Liver (tissue), 9 donors: Measurements from ENCODE around the gene ISM2. TPM values are rescaled to one million over a fixed set of nuclear protein-coding genes. Genes with fewer than 3 reads are reported as not detected.

Source experiments
- DNase-seq: peaks from one replicate; pipeline ENCODE4 v3.0.0-alpha.2; 2017; ENCODE audit warnings: low spot score
- H3K27ac ChIP-seq, 2 donors: one replicate each; pipeline ENCODE4 v1.7.0; 2013; ENCODE audit warnings: inconsistent platforms in 2 of 2, low read length in 2 of 2, control low read depth in 1 of 2, low read depth in 1 of 2, mild to moderate bottlenecking in 1 of 2
- H3K27me3 ChIP-seq, 4 donors: one replicate each; pipeline versions ENCODE4 v1.6.1 to v1.7.0; 2013; ENCODE audit warnings: low read length in 3 of 4, inconsistent platforms in 1 of 4, mild to moderate bottlenecking in 1 of 4, moderate library complexity in 1 of 4; ENCODE audit not compliant: control insufficient read depth in 4 of 4, insufficient read depth in 4 of 4
- H3K36me3 ChIP-seq, 4 donors: one replicate each; pipeline versions ENCODE4 v1.6.1 to v1.7.0; 2013; ENCODE audit warnings: low read length in 3 of 4, mild to moderate bottlenecking in 3 of 4, low read depth in 1 of 4, moderate library complexity in 1 of 4; ENCODE audit not compliant: control insufficient read depth in 4 of 4, insufficient read depth in 3 of 4
- H3K4me1 ChIP-seq, 4 donors: one replicate each; pipeline versions ENCODE4 v1.6.1 to v1.7.0; 2013; ENCODE audit warnings: low read length in 3 of 4, mild to moderate bottlenecking in 3 of 4, moderate library complexity in 1 of 4; ENCODE audit not compliant: control insufficient read depth in 4 of 4, insufficient read depth in 4 of 4
- H3K4me3 ChIP-seq, 3 donors: one replicate each; pipeline versions ENCODE4 v1.6.1 to v1.7.0; 2013; ENCODE audit warnings: low read length in 3 of 3, control low read depth in 1 of 3, low read depth in 1 of 3, mild to moderate bottlenecking in 1 of 3
- H3K9ac ChIP-seq, 2 donors: one replicate each; pipeline ENCODE4 v1.7.0; 2013; ENCODE audit warnings: low read length in 2 of 2, mild to moderate bottlenecking in 2 of 2, moderate library complexity in 2 of 2, control low read depth in 1 of 2, low read depth in 1 of 2
- H3K9me3 ChIP-seq, 4 donors: one replicate each; pipeline versions ENCODE4 v1.6.1 to v1.7.0; 2013; ENCODE audit warnings: low read length in 3 of 4; ENCODE audit not compliant: control insufficient read depth in 4 of 4
- ATF3 ChIP-seq: IDR thresholded peaks from 2 replicates; pipeline ENCODE4 v1.6.1; 2016; ENCODE audit warnings: antibody characterized with exemption
- EGR1 ChIP-seq, 2 donors: IDR thresholded peaks; 2 replicates each; pipeline ENCODE4 v1.6.1; 2016 to 2018; ENCODE audit warnings: antibody characterized with exemption in 2 of 2, low read depth in 2 of 2
- FOXA1 ChIP-seq: IDR thresholded peaks from 2 replicates; pipeline ENCODE4 v1.6.1; 2016; ENCODE audit warnings: antibody characterized with exemption
- FOXA2 ChIP-seq: IDR thresholded peaks from 2 replicates; pipeline ENCODE4 v1.6.1; 2016; ENCODE audit warnings: antibody characterized with exemption
- GABPA ChIP-seq, 2 donors: IDR thresholded peaks in 1 of 2; conservative IDR thresholded peaks in 1 of 2; 2 replicates each; pipeline ENCODE4 v1.6.1; 2016; ENCODE audit warnings: antibody characterized with exemption in 2 of 2, mild to moderate bottlenecking in 1 of 2, moderate library complexity in 1 of 2
- HNF4A ChIP-seq, 2 donors: conservative IDR thresholded peaks; 2 replicates each; pipeline ENCODE4 v1.6.1; 2016; ENCODE audit warnings: antibody characterized with exemption in 2 of 2, mild to moderate bottlenecking in 2 of 2
- HNF4G ChIP-seq: IDR thresholded peaks from 2 replicates; pipeline ENCODE4 v1.6.1; 2016; ENCODE audit warnings: antibody characterized with exemption
- JUND ChIP-seq, 2 donors: IDR thresholded peaks; 2 replicates each; pipeline ENCODE4 v1.6.1; 2016; ENCODE audit warnings: antibody characterized with exemption in 2 of 2
- MAX ChIP-seq: IDR thresholded peaks from 2 replicates; pipeline ENCODE4 v1.6.1; 2016; ENCODE audit warnings: antibody characterized with exemption
- NR2F2 ChIP-seq: IDR thresholded peaks from 2 replicates; pipeline ENCODE4 v1.6.1; 2016; ENCODE audit warnings: antibody characterized with exemption
- RAD21 ChIP-seq, 2 donors: IDR thresholded peaks; 2 replicates each; pipeline ENCODE4 v1.6.1; 2016; ENCODE audit warnings: antibody characterized with exemption in 2 of 2, mild to moderate bottlenecking in 2 of 2
- RXRA ChIP-seq, 2 donors: IDR thresholded peaks; 2 replicates each; pipeline ENCODE4 v1.6.1; 2017 to 2018; ENCODE audit warnings: antibody characterized with exemption in 2 of 2, mild to moderate bottlenecking in 1 of 2
- SP1 ChIP-seq: IDR thresholded peaks from 2 replicates; pipeline ENCODE4 v1.6.1; 2018; ENCODE audit warnings: antibody characterized with exemption, mild to moderate bottlenecking
- TAF1 ChIP-seq: conservative IDR thresholded peaks from 2 replicates; pipeline ENCODE4 v1.6.1; 2016; ENCODE audit warnings: antibody characterized with exemption, mild to moderate bottlenecking
- YY1 ChIP-seq: IDR thresholded peaks from 2 replicates; pipeline ENCODE4 v1.6.1; 2016; ENCODE audit warnings: antibody characterized with exemption, mild to moderate bottlenecking
- WGBS: extraction: QIAGEN DNeasy Blood & Tissue Kit; methylation state at CpG from one replicate; pipeline ENCODE4 v1.1.7; 2013; 5-methylcytosine and 5-hydroxymethylcytosine counted together
- polyA plus RNA-seq, 2 donors: library from polyadenylated mRNA; stranded (reverse) in 1 of 2; unstranded in 1 of 2; fragments of 200-250 nt in 1 of 2; fragments of >200 nt in 1 of 2; fragmentation: Nextera tagmentation in 1 of 2; extraction: Ambion mirVana in 1 of 2; gene quantifications; one replicate each; pipeline versions ENCODE4 v1.2.1 to v1.2.3, GENCODE V29; 2013 to 2015
- total RNA-seq, 2 donors: library from RNA; depleted of rRNA; stranded (reverse); fragments of >200 nt; gene quantifications; one replicate each; pipeline ENCODE4 v1.2.3, GENCODE V29; 2014
- TF ChIP-seq, protein P1 (sequence below): IDR thresholded peaks from 2 replicates; pipeline ENCODE4 v1.6.1; 2016; ENCODE audit warnings: antibody characterized with exemption
- TF ChIP-seq, protein P2 (sequence below): fragments of 150-350 bp; IDR thresholded peaks from 2 replicates; pipeline ENCODE4 v1.5.1; 2017; ENCODE audit warnings: improper control_type of control experiment, low read depth, low read length; ENCODE audit not compliant: missing input control
- TF ChIP-seq, protein P3 (sequence below): IDR thresholded peaks from 2 replicates; pipeline ENCODE4 v1.6.1; 2016; ENCODE audit warnings: antibody characterized with exemption, mild to moderate bottlenecking
- donor health status: healthy.
- donor health status: healthy.
- donor health status: healthy.
- donor health status: healthy.
- donor health status: healthy.

Gene ISM2
- total and polyA plus RNA-seq, 4 donors, result not detected

GRCh38 chr14:77482422-77482821 lies 16.2 kb downstream of the ISM2 start:
- Histone ChIP-seq H3K4me1 (no peaks in the 10 kb centered on the region), H3K9me3 (no peaks in the 10 kb centered on the region), H3K27ac (no peak overlapping the region), H3K27me3 (no peaks in the 10 kb centered on the region), H3K4me3 (no peak overlapping the region), H3K36me3 (no peaks in the 10 kb centered on the region), H3K9ac (no peak overlapping the region)
- DNase-seq, result no peak
- TF ChIP-seq MAX (no peak), TAF1 (no peak)
- WGBS, result 91% methylated on average over 8 of the region's 8 CpGs

DNA sequence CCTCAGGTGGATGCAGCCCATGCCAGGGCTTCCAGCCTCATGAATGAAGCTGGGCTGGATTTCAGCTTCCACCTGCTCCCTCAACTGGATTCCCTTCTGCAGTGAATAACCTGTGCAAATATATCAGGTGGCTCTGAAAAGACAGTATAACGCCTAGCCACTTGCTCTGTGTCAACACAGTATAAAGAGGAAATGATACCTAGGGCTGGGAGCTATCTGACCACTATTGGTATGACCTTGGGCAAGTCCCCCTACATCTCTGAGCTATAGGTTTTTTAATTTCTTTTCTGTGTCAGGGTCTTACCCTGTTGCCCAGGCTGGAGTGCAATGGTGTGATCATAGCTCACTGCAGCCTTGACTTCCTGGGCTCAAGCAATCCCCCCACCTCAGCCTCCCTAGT lies 19.8 kb downstream of the ISM2 start:
- no peak overlapping the region for H3K4me3 ChIP-seq
- no peak overlapping the region for H3K9ac ChIP-seq
- DNase-seq, result no peak
- H3K27me3 ChIP-seq, result no peaks in the 10 kb centered on the region
- TF ChIP-seq FOXA1 (no peak), NR2F2 (no peak), MAX (no peak), GABPA (IDR thresholded peaks at IDR 0.05 in 1 of 2, conservative IDR thresholded peaks at IDR 0.05 in 1 of 2) (no peak), EGR1 (IDR thresholded peaks at IDR 0.05; ENCODE audit: low read depth in 2 of 2) (no peak), RXRA (IDR thresholded peaks at IDR 0.05) (no peak), JUND (IDR thresholded peaks at IDR 0.05) (no peak), TAF1 (no peak), YY1 (no peak), RAD21 (IDR thresholded peaks at IDR 0.05) (no peak), SP1 (no peak), FOXA2 (no peak), ATF3 (no peak), HNF4G (no peak), HNF4A (conservative IDR thresholded peaks at IDR 0.05) (no peak)
- TF ChIP-seq, protein P1, sequence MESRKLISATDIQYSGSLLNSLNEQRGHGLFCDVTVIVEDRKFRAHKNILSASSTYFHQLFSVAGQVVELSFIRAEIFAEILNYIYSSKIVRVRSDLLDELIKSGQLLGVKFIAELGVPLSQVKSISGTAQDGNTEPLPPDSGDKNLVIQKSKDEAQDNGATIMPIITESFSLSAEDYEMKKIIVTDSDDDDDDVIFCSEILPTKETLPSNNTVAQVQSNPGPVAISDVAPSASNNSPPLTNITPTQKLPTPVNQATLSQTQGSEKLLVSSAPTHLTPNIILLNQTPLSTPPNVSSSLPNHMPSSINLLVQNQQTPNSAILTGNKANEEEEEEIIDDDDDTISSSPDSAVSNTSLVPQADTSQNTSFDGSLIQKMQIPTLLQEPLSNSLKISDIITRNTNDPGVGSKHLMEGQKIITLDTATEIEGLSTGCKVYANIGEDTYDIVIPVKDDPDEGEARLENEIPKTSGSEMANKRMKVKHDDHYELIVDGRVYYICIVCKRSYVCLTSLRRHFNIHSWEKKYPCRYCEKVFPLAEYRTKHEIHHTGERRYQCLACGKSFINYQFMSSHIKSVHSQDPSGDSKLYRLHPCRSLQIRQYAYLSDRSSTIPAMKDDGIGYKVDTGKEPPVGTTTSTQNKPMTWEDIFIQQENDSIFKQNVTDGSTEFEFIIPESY, result no peak
- TF ChIP-seq, protein P2, sequence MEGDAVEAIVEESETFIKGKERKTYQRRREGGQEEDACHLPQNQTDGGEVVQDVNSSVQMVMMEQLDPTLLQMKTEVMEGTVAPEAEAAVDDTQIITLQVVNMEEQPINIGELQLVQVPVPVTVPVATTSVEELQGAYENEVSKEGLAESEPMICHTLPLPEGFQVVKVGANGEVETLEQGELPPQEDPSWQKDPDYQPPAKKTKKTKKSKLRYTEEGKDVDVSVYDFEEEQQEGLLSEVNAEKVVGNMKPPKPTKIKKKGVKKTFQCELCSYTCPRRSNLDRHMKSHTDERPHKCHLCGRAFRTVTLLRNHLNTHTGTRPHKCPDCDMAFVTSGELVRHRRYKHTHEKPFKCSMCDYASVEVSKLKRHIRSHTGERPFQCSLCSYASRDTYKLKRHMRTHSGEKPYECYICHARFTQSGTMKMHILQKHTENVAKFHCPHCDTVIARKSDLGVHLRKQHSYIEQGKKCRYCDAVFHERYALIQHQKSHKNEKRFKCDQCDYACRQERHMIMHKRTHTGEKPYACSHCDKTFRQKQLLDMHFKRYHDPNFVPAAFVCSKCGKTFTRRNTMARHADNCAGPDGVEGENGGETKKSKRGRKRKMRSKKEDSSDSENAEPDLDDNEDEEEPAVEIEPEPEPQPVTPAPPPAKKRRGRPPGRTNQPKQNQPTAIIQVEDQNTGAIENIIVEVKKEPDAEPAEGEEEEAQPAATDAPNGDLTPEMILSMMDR, result no peak
- TF ChIP-seq, protein P3, sequence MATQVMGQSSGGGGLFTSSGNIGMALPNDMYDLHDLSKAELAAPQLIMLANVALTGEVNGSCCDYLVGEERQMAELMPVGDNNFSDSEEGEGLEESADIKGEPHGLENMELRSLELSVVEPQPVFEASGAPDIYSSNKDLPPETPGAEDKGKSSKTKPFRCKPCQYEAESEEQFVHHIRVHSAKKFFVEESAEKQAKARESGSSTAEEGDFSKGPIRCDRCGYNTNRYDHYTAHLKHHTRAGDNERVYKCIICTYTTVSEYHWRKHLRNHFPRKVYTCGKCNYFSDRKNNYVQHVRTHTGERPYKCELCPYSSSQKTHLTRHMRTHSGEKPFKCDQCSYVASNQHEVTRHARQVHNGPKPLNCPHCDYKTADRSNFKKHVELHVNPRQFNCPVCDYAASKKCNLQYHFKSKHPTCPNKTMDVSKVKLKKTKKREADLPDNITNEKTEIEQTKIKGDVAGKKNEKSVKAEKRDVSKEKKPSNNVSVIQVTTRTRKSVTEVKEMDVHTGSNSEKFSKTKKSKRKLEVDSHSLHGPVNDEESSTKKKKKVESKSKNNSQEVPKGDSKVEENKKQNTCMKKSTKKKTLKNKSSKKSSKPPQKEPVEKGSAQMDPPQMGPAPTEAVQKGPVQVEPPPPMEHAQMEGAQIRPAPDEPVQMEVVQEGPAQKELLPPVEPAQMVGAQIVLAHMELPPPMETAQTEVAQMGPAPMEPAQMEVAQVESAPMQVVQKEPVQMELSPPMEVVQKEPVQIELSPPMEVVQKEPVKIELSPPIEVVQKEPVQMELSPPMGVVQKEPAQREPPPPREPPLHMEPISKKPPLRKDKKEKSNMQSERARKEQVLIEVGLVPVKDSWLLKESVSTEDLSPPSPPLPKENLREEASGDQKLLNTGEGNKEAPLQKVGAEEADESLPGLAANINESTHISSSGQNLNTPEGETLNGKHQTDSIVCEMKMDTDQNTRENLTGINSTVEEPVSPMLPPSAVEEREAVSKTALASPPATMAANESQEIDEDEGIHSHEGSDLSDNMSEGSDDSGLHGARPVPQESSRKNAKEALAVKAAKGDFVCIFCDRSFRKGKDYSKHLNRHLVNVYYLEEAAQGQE, result no peak
- WGBS, result 80% methylated on average over 1 of the region's 1 CpG
- no peaks in the 10 kb centered on the region for H3K36me3 ChIP-seq
- H3K9me3 ChIP-seq, result no peaks in the 10 kb centered on the region
- H3K4me1 ChIP-seq, result no peaks in the 10 kb centered on the region
- no peak overlapping the region for H3K27ac ChIP-seq
